K562 (cell line): Measurements from ENCODE around the gene PUSL1. TPM values are rescaled to one million over a fixed set of nuclear protein-coding genes. Genes with fewer than 3 reads are reported as not detected.

Experiments
- ATAC-seq: fragments of 200-7000 bp; cut with Tn5 transposase; 3 replicates; pipeline ENCODE4 v1.9.1; 2020; ENCODE audit warnings: moderate library complexity
- BruUV-seq: library from RNA; stranded (reverse); fragments of 400-500 nt; replicated peaks from 2 replicates; lab custom pipeline; 2021; lab: Mats Ljungman, UMichigan
- CTCF ChIA-PET: fragments of 300-600 bp; formaldehyde crosslinking; extraction: SDS; loops from one replicate; lab custom pipeline; 2021; ENCODE audit warnings: low intra/inter-chr PET ratio; lab: Yijun Ruan, JAX
- POLR2A ChIA-PET: fragments of 300-600, 350-650 bp; sonication (Branson Sonifier 250); formaldehyde crosslinking; extraction: SDS; loops from one replicate; lab custom pipeline; 2021; ENCODE audit warnings: antibody characterized with exemption, inconsistent platforms; lab: Yijun Ruan, JAX
- DNase-seq, 4 experiments: peaks; one replicate each; pipeline versions ENCODE4 v3.0.0 to v3.0.0-alpha.2; 2011 to 2018; ENCODE audit warnings: low spot score in 3 of 4, mixed read lengths in 3 of 4; ENCODE audit errors: extremely low read depth in 1 of 4
- FAIRE-seq: peaks from 2 replicates; lab custom pipeline; 2011; peaks lifted over from hg19 to GRCh38; lab: Jason Lieb, UNC
- H2AFZ ChIP-seq: 2 replicates; pipeline ENCODE4 v1.6.0; 2011; ENCODE audit warnings: low read depth, low read length, control low read depth, inconsistent platforms
- H3K27ac ChIP-seq: fragments of 200-600 bp; 3 replicates; pipeline ENCODE4 v1.8.0; 2011; ENCODE audit warnings: low read depth, mild to moderate bottlenecking, control low read depth, inconsistent platforms, low read length, moderate library complexity, mixed read lengths; ENCODE audit errors: extremely low read depth
- H3K27me3 ChIP-seq, 2 experiments: fragments of 300-600 bp in 1 of 2; 2 replicates in 1 of 2; 3 replicates in 1 of 2; pipeline versions ENCODE4 v1.6.0 to v1.8.0; 2011; ENCODE audit warnings: inconsistent platforms in 2 of 2, low read length in 2 of 2, mild to moderate bottlenecking in 1 of 2, mixed read lengths in 1 of 2, moderate library complexity in 1 of 2; ENCODE audit not compliant: control insufficient read depth in 2 of 2, insufficient read depth in 2 of 2
- H3K36me3 ChIP-seq: fragments of 300-600 bp; 3 replicates; pipeline ENCODE4 v1.8.0; 2011; ENCODE audit warnings: mild to moderate bottlenecking, low read length, inconsistent platforms; ENCODE audit not compliant: control insufficient read depth, insufficient read depth
- H3K4me1 ChIP-seq, 2 experiments: fragments of 200-600 bp in 1 of 2; replicated peaks in 1 of 2; 2 replicates in 1 of 2; 3 replicates in 1 of 2; pipeline versions ENCODE4 v1.5.1 to v1.8.0; 2011; ENCODE audit warnings: inconsistent platforms in 2 of 2, low read length in 2 of 2, mild to moderate bottlenecking in 1 of 2, mixed read lengths in 1 of 2, moderate library complexity in 1 of 2; ENCODE audit not compliant: control insufficient read depth in 2 of 2, insufficient read depth in 2 of 2
- H3K4me2 ChIP-seq: 2 replicates; pipeline ENCODE4 v1.6.1; 2011; ENCODE audit warnings: low read length, control low read depth, inconsistent platforms, mixed read lengths; ENCODE audit not compliant: insufficient read depth
- H3K4me3 ChIP-seq: fragments of 200-600 bp; sonication (generic), shearing (Covaris generic); 2 replicates; pipeline ENCODE4 v1.5.1; 2016; ENCODE audit warnings: control low read depth, inconsistent platforms
- H3K79me2 ChIP-seq: fragments of 200-600 bp; 3 replicates; pipeline ENCODE4 v1.8.0; 2011; ENCODE audit warnings: low read length, inconsistent platforms; ENCODE audit not compliant: control insufficient read depth, insufficient read depth
- H3K9ac ChIP-seq, 2 experiments: 2 replicates each; pipeline versions ENCODE4 v1.6.0 to v1.6.1; 2011; ENCODE audit warnings: low read depth in 2 of 2, low read length in 2 of 2, control low read depth in 1 of 2, inconsistent platforms in 1 of 2, mild to moderate bottlenecking in 1 of 2, mixed read lengths in 1 of 2; ENCODE audit not compliant: insufficient read depth in 1 of 2
- H3K9me1 ChIP-seq: one replicate; pipeline ENCODE4 v1.6.0; 2011; ENCODE audit warnings: inconsistent platforms, mild to moderate bottlenecking, low read length, moderate library complexity; ENCODE audit not compliant: control insufficient read depth, insufficient read depth
- H3K9me3 ChIP-seq: replicated peaks from 2 replicates; pipeline ENCODE4 v1.5.1; 2011; ENCODE audit warnings: low read depth, low read length, inconsistent platforms; ENCODE audit not compliant: control insufficient read depth, insufficient read depth
- H4K20me1 ChIP-seq: replicated peaks from 2 replicates; pipeline ENCODE4 v1.6.1; 2011; ENCODE audit warnings: low read length, inconsistent platforms, mixed read lengths; ENCODE audit not compliant: control insufficient read depth, insufficient read depth
- ARID1B ChIP-seq: fragments of 450-650 bp; IDR thresholded peaks from 2 replicates; pipeline ENCODE4 v1.6.1; 2016; ENCODE audit warnings: antibody characterized with exemption, mild to moderate bottlenecking, inconsistent platforms
- BHLHE40 ChIP-seq: IDR thresholded peaks from 2 replicates; pipeline ENCODE4 v1.6.1; 2011; ENCODE audit warnings: low read length, improper control_type of control experiment
- DPF2 ChIP-seq: fragments of 450-650 bp; IDR thresholded peaks from 2 replicates; pipeline ENCODE4 v1.6.1; 2016
- EP300 ChIP-seq: IDR thresholded peaks from 2 replicates; pipeline ENCODE4 v1.6.1; 2012; ENCODE audit warnings: low read length, improper control_type of control experiment
- GATA2 ChIP-seq: sonication (generic); formaldehyde crosslinking; IDR thresholded peaks from 2 replicates; pipeline ENCODE4 v1.4.0; 2020; ENCODE audit warnings: mild to moderate bottlenecking, missing genetic modification reagents
- MTF1 ChIP-seq: fragments of 250-450 bp; sonication (Bioruptor Pico); IDR thresholded peaks from 2 replicates; pipeline ENCODE4 v1.9.0; 2021; ENCODE audit warnings: moderate library complexity, mild to moderate bottlenecking, inconsistent platforms, borderline replicate concordance
- NFE2 ChIP-seq: IDR thresholded peaks from 2 replicates; pipeline ENCODE4 v1.6.1; 2014; ENCODE audit warnings: antibody characterized with exemption, low read depth
- PCBP1 ChIP-seq: fragments of 200-400 bp; formaldehyde crosslinking; IDR thresholded peaks from 2 replicates; pipeline ENCODE4 v1.6.1; 2018; ENCODE audit warnings: mild to moderate bottlenecking, low read depth, low read length; ENCODE audit not compliant: poor library complexity, severe bottlenecking
- SP1 ChIP-seq: sonication (generic); formaldehyde crosslinking; IDR thresholded peaks from 2 replicates; pipeline ENCODE4 v1.8.1; 2022; ENCODE audit warnings: mild to moderate bottlenecking, missing genetic modification reagents
- ZBED1 ChIP-seq: IDR thresholded peaks from 2 replicates; pipeline ENCODE4 v1.6.1; 2014
- ZBTB1 ChIP-seq: sonication (generic); formaldehyde crosslinking; IDR thresholded peaks from 2 replicates; pipeline ENCODE4 v1.8.1; 2023; ENCODE audit warnings: missing genetic modification reagents, low read depth, mild to moderate bottlenecking, borderline replicate concordance
- ZKSCAN3 ChIP-seq: fragments of 250-450 bp; sonication (Bioruptor Pico); IDR thresholded peaks from 2 replicates; pipeline ENCODE4 v1.4.0; 2020
- ZNF217 ChIP-seq: sonication (generic); formaldehyde crosslinking; IDR thresholded peaks from 2 replicates; pipeline ENCODE4 v1.8.0; 2022; ENCODE audit warnings: mild to moderate bottlenecking, missing genetic modification reagents
- ZNF717 ChIP-seq: fragments of 250-450 bp; sonication (Bioruptor Pico); IDR thresholded peaks from 2 replicates; pipeline ENCODE4 v1.5.0; 2021
- WGBS: fragments of 100-300 bp; shearing (Covaris generic); methylation state at CpG from one replicate; pipeline ENCODE4 v1.1.6; 2016; ENCODE audit warnings: low coverage, mixed read lengths; ENCODE audit not compliant: insufficient coverage; ENCODE audit errors: missing lambda C conversion rate; 5-methylcytosine and 5-hydroxymethylcytosine counted together
- in situ Hi-C: fragments of 300-500 bp; cut with MboI; formaldehyde crosslinking; loops from 4 replicates; pipeline ENCODE4 v1.15.0; 2018; ENCODE audit warnings: inconsistent platforms, mixed read lengths
- intact Hi-C: fragments of 100-400 bp; cut with micrococcal nuclease; formaldehyde crosslinking; loops from 2 replicates; pipeline ENCODE4 v1.14.2; 2022
- polyA plus RNA-seq, 8 experiments: library from polyadenylated mRNA; depleted of rRNA in 4 of 8; stranded (reverse) in 5 of 8; unstranded in 3 of 8; fragments of >200 nt; fragmentation: Nextera tagmentation in 2 of 8; fragmentation: Illumina TruSeq in 1 of 8; extraction: Ambion mirVana in 2 of 8; extraction: Trizol in 1 of 8; gene quantifications; 2 replicates each; pipeline versions ENCODE4 v1.2.1 to v1.2.3, GENCODE V29; 2011 to 2014; ENCODE audit warnings: inconsistent platforms in 1 of 8, missing spikeins in 1 of 8
- total RNA-seq, 7 experiments: library from RNA; depleted of rRNA in 6 of 7; stranded (reverse); fragments of >200 nt in 6 of 7; fragmentation: Illumina TruSeq in 2 of 7; extraction: Trizol in 2 of 7; gene quantifications; 2 replicates each; pipeline versions ENCODE4 v1.2.1 to v1.2.3, GENCODE V29; 2011 to 2021; ENCODE audit warnings: low replicate concordance in 1 of 7
- TF ChIP-seq, protein P1 (sequence below): fragments of 200-800 bp; sonication (Bioruptor generic); IDR thresholded peaks from 2 replicates; pipeline ENCODE4 v1.6.1; 2017; ENCODE audit warnings: missing genetic modification characterization, missing compliant biosample characterization
- TF ChIP-seq, protein P2 (sequence below): fragments of 450-650 bp; IDR thresholded peaks from 2 replicates; pipeline ENCODE4 v1.6.1; 2018; ENCODE audit warnings: mild to moderate bottlenecking, low read depth; ENCODE audit not compliant: partially characterized antibody
- TF ChIP-seq, protein P3 (sequence below): fragments of 250-450 bp; sonication (Bioruptor Pico); IDR thresholded peaks from 2 replicates; pipeline ENCODE4 v1.4.0; 2020; ENCODE audit warnings: mild to moderate bottlenecking, moderate library complexity

PUSL1 gene
- total and polyA plus RNA-seq, 9 of the 15 experiments (the other 6 are each of a cell fraction or from before 2014, with no cell fraction given): 0.62 to 86.9 (median 13.6) TPM

DNA sequence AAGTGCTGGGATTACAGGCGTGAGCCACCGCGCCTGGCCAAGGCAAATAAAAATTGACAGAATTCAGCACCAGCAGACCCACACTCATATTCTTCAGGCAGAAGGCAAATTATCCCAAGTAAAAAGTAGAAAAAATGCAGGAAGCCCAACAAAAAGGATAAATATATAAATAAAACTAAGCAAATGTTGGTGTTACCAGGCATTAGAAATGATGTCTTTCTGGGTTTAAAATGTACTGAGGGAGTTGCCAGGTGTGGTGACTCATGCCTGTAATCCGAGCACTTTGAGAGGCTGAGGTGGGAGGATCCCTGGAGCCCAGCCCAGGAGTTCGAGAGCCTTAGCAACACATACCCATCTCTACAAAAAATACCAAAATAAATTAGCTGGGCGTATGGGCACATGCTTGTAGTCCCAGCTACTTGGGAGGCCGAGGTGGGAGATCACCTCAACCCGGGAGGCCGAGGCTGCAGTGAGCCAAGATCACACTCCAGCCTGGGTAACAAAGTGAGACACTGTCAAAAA, 9.8 kb downstream of the PUSL1 start:
- peaks cover 33 to 86% of the 10 kb centered on the region in 2 experiments for H3K4me1 ChIP-seq
- intact Hi-C loops: no loop called here
- TF ChIP-seq ZNF217 (CRISPR knock-in tag): no peak
- 0 out of 2 replicates have a peak, but pooled peaks have one; percentile 35 for TF ChIP-seq BHLHE40
- TF ChIP-seq, protein P1, sequence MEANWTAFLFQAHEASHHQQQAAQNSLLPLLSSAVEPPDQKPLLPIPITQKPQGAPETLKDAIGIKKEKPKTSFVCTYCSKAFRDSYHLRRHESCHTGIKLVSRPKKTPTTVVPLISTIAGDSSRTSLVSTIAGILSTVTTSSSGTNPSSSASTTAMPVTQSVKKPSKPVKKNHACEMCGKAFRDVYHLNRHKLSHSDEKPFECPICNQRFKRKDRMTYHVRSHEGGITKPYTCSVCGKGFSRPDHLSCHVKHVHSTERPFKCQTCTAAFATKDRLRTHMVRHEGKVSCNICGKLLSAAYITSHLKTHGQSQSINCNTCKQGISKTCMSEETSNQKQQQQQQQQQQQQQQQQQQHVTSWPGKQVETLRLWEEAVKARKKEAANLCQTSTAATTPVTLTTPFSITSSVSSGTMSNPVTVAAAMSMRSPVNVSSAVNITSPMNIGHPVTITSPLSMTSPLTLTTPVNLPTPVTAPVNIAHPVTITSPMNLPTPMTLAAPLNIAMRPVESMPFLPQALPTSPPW: peak; percentile 28; the same call in 1 of the 2 replicates
- TF ChIP-seq DPF2: peak; percentile 85
- TF ChIP-seq, protein P2, sequence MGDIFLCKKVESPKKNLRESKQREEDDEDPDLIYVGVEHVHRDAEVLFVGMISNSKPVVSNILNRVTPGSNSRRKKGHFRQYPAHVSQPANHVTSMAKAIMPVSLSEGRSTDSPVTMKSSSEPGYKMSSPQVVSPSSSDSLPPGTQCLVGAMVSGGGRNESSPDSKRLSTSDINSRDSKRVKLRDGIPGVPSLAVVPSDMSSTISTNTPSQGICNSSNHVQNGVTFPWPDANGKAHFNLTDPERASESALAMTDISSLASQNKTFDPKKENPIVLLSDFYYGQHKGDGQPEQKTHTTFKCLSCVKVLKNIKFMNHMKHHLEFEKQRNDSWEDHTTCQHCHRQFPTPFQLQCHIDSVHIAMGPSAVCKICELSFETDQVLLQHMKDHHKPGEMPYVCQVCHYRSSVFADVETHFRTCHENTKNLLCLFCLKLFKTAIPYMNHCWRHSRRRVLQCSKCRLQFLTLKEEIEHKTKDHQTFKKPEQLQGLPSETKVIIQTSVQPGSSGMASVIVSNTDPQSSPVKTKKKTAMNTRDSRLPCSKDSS: no peak
- TF ChIP-seq ZNF717 (CRISPR knock-in tag): no peak
- TF ChIP-seq, protein P3, sequence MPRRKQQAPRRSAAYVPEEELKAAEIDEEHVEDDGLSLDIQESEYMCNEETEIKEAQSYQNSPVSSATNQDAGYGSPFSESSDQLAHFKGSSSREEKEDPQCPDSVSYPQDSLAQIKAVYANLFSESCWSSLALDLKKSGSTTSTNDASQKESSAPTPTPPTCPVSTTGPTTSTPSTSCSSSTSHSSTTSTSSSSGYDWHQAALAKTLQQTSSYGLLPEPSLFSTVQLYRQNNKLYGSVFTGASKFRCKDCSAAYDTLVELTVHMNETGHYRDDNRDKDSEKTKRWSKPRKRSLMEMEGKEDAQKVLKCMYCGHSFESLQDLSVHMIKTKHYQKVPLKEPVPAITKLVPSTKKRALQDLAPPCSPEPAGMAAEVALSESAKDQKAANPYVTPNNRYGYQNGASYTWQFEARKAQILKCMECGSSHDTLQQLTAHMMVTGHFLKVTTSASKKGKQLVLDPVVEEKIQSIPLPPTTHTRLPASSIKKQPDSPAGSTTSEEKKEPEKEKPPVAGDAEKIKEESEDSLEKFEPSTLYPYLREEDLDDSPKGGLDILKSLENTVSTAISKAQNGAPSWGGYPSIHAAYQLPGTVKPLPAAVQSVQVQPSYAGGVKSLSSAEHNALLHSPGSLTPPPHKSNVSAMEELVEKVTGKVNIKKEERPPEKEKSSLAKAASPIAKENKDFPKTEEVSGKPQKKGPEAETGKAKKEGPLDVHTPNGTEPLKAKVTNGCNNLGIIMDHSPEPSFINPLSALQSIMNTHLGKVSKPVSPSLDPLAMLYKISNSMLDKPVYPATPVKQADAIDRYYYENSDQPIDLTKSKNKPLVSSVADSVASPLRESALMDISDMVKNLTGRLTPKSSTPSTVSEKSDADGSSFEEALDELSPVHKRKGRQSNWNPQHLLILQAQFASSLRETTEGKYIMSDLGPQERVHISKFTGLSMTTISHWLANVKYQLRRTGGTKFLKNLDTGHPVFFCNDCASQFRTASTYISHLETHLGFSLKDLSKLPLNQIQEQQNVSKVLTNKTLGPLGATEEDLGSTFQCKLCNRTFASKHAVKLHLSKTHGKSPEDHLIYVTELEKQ: no peak
- TF ChIP-seq GATA2 (CRISPR knock-in tag): no peak
- TF ChIP-seq NFE2: peak; percentile 26; the same call in 1 of the 2 replicates
- TF ChIP-seq ZBED1: no peak
- peak; percentile 72 for TF ChIP-seq ARID1B
- TF ChIP-seq ZKSCAN3 (CRISPR knock-in tag): no peak
- TF ChIP-seq PCBP1: no peak
- no peak for TF ChIP-seq ZBTB1 (CRISPR knock-in tag)
- no peak for TF ChIP-seq MTF1 (CRISPR knock-in tag)
- TF ChIP-seq SP1 (CRISPR knock-in tag): 0 out of 2 replicates have a peak, but pooled peaks have one; percentile 22
- peak; percentile 29; the same call in 1 of the 2 replicates for TF ChIP-seq EP300

More for the DNA sequence above, 9.8 kb downstream of the PUSL1 start:
- in situ Hi-C loops: no loop called here
- BruUV-seq: TSS peak; percentile 37
- peaks cover 13% of the 10 kb centered on the region for H3K9me1 ChIP-seq
- H3K4me3 ChIP-seq: no peak overlapping the region
- FAIRE-seq: peak; percentile 99
- H3K4me2 ChIP-seq: no peak overlapping the region
- H4K20me1 ChIP-seq: peaks cover 24% of the 10 kb centered on the region; the same call in 1 of the 2 replicates
- CTCF ChIA-PET: no interaction called here
- no peaks in the 10 kb centered on the region for H3K27me3 ChIP-seq
- no peak overlapping the region for H3K9ac ChIP-seq
- ATAC-seq: peak; percentile 85
- peak in 1 of 4 experiments; percentile 87 for DNase-seq
- WGBS: 38% methylated on average over 9 of the region's 9 CpGs
- no peaks in the 10 kb centered on the region for H3K9me3 ChIP-seq
- H3K36me3 ChIP-seq: peaks cover 86% of the 10 kb centered on the region
- H2AFZ ChIP-seq: no peak overlapping the region
- peaks cover 61% of the 10 kb centered on the region for H3K79me2 ChIP-seq
- no peak overlapping the region for H3K27ac ChIP-seq
- POLR2A ChIA-PET: interaction anchor here (0.8 to 4.3 kb wide), 3 partner anchors 7 to 112 kb away, joined by 3 to 30 read pairs (median 3); no protein-coding TSS in a partner anchor
